IPS-NIHi11 (cell line): ENCODE results near the gene IFFO2.

Experiments used
- DNase-seq: peaks from one replicate; pipeline ENCODE4 v3.0.0; 2012; ENCODE audit warnings: mixed read lengths, low spot score

The IFFO2 gene

DNA sequence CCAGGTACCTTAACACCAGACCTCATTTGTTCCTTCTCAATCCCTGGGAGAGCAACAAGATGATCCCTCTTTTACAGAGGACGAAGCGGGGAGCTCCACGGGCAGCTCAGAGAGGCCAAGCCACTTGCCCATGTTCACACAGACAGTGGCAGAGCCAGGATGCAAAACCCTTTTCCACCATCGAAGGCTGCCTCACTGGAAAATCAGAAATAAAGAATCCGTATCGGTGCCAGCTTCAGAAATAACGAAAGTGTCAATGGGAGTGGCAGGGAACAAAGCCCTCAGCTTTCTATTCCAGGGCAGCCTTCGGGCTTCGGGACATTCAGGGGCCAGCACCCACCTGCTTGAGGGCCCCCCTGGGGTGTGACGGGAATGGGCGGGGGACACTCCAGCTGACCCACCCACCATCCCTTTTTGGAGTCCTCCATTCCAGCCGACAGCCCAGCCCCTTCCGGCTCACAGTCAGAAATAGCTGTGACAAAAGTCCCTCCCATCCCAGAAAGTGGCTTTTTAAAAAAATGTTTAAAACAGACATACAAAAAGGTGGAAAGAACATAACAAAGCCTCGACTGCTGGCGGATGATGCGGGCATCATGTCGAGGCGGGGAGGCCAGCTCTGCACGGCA lies 6.0 kb downstream of the IFFO2 start:
- DNase-seq: no peak

DNA sequence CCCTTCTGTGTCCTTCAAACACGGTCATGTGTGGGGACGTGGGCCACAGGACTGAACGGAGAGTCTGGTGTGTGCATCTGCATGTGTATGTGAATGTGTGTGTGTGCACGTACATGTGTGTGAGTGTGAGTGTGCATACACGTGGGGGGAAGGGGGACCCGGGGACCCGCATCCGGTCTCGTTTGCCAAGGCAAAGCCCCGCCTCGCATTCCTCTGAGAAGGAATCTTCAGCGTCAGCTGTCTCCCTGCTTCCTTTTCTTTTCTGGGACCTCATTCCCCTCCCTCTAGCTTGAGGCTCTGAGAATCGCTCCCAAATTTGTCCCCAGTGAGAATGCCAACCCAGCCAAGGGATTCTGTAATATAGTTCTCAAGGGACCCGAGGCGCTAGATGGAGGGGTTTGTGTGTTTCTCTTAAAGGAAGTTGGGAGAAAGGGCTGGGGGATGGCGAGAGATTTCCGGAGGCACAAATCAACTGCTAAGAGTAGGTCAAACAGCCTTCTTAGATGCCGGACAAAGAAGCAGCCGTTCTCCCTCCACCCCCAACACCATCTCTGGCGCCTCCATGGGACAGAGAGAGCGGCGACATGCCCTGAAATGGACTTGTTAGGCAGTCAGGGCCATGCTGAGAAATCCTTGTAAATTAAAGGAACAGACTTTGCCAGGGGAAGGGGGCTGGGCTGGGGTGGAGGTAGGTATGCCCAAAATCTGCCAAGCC lies 6.6 kb downstream of the IFFO2 start:
- DNase-seq: peak; percentile 50

DNA sequence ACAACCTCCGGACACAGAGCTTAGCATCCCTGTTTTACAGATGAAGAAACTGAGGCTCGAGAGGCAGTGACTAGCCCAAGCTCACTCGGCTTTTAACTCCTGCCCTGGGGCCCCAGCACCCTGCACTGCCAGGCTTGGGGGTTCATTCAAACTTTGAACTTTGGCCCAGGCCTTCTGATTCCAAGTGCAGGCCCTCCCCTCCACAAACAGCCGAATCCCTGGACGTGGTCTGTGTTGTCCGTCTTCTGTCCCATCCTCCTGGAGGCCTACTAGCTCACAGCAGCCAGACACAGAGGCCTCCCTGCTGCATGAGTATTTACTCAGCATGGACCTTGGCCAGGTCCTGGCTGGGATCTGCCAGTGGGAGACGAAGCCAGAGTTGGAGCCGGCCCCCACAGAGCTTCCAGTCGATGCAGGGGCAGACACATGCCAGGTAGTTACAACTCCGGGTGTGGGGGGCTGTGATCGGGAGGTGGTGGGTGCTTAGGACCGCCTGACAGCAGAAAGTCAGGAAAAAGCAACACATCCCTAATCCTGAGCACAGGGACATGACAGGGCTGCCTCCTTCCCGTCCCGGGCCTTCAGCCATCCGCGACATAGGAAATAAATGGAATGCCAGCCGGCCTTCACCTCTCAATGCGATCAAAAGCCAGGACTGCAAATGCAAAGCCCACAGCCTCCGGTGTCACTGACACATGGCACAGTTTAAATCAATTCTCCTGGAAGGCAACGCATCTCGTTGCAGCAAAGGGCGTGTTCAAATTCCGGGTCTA lies 7.4 kb downstream of the IFFO2 start:
- no peak for DNase-seq

DNA sequence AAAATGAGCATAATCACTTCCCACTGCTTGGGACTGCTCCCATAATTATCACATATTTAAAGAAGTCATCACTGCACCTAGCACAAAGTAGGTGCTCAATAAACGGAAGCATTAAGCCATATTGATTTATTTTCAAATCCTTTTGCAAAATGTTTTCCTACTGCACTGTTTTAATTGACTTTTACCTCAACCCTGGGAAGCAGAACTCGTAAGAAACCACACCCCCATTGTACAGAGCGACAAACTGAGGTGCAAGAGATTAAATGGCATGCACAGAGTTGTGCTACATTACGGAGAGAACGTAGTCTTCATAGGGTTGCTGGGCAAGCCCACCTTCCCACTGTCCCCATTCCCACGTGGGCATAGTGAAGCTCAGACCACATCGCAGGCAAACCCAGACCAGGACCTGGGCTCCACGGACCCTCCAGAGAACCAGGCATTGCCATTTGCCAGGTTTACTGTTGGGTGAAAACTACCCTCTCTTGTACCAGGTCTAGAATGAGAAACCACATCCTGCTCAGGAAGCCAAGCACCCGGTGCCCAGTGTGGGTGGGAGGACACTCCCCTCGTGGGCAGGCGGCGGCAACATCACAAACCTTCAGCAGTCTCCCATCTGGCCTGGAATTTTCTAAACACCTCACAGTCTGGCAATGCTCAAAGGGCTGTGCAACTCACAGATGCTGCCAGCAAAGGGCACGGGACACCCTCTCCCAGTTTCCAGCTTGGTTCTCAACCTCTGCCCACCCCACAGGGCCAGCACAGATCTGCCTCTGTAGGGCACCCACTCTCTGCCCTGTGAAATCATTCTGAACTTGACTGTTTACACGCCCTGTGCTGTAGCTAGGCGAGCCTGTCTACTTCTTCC lies 8.2 kb downstream of the IFFO2 start:
- DNase-seq: no peak

DNA sequence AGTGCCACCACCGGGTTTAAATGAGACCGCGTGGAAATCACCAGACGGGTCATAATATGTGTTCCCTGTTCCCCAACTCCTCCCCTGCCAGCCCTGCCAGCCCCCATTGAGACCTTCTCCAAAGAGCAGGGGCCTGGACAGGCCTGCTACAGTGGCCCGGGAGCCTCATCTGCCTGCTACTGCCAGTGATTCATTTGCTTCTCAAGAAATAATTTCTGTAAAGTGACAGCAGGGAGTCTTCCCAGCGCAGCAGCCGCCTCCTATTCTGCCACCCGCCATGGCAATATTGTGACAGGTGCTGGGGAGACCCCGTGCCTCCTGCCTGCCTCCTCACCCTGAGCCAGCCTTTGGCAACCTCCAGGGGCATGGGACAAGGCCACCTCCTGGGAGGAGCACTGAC lies 8.9 kb downstream of the IFFO2 start:
- no peak for DNase-seq

DNA sequence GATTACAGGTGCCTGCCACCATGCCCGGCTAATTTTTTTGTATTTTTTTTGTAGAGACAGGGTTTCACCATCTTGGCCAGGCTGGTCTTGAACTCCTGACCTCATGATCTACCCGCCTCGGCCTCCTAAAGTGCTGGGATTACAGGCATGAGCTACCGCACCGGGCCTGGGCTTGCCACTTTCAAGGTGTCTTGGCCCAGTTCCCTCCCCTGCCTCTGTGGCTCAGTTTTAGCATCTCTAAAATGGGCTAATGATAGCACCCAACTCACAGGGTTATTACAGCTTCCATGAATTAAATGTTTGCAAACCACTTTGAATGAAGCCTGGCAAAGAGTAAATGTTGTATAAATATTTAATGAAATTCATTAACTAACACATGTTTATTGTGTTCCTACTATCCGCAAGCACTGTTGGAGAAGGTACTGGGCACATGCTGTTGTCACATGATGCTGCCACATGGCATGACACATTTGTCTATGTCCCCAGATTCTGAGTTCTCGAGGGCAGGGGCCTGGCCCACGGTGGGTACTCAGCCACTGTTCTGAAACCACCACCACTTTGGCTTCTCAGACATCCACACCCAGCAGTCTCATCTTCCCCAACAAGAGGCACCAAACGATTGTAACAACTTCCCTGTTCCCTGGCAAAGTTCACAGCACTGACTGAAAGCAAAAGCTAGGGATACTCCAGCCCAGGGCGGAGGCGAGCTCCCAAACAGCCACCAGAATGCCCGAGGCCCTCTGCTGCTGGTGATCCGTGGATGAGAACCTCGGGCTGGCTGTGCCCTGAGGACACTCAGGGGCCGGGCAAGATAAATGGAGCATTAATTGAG lies 9.7 kb downstream of the IFFO2 start:
- no peak for DNase-seq

DNA sequence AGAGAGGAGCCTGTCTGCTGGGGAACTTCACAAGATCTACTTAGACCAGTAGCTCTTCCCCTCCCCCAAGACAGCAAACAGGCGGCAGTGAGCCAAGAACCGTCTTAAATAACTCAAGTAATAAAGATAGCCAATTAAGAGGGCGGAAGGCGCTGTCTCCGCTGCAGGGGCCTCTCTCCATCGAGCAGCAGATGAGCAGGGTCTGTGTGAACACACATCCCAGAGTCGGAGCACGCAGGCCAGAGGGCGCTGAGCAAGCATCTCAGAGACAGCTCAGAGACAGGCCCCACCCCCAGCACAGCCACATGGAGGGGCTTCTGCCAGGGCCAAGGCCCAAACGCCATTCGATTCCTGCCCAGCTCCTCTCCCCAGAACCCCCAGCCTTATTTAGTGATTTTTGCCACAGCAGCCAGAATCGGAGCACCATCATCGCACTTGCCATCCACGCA lies 11.1 kb downstream of the IFFO2 start:
- DNase-seq: peak; percentile 43

DNA sequence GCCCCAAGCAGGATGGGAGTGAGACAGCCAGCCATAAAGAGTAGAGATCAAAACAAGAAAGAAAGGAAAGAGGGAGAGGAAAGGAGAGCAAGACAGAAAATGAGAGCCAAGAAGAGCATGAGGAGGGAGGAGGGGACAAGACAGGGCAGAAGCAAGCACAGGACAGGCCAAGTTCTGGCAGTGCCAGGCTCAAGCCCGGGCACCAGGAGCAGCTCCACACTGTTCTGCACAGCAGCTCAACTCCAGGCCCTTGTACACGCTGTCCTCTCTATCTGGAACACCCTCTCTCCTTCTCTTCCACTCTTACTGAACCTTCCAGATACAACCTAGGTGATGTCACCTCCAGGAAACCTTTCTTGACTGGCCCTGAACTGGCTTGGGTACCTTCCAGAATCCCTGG lies 11.7 kb downstream of the IFFO2 start:
- DNase-seq: no peak

DNA sequence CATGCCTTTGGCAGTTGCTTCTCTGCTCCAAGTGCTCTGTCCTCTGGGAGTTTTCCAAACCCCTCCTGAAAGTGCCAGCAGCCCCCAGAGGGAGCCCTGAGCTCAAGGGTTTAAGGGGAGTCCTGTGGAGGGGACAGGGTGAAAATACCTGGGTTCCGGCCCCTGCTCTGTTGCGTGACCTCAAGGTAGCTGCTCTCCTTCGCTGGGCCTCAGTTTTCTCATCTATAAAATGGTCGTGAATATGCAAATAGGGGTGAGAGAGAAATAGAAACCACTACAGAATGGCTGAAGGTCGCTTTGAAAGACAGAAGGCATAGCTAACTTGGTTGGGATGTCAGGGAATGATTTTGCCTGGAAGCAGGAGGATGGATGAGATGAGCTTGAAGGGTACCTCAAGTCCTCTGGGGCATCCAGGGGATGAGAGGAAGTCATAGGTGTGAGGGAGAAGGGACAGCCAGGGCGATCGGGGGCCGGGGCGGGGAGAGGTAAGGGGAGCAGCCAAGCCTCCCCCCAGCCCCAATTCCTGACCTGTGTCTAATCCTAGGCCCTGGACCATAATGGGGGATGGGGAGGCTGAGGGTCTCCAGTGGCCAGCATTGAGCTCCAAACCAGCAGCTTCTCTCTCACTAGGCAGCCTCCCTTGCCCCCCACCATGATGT lies 12.4 kb downstream of the IFFO2 start:
- DNase-seq: no peak

DNA sequence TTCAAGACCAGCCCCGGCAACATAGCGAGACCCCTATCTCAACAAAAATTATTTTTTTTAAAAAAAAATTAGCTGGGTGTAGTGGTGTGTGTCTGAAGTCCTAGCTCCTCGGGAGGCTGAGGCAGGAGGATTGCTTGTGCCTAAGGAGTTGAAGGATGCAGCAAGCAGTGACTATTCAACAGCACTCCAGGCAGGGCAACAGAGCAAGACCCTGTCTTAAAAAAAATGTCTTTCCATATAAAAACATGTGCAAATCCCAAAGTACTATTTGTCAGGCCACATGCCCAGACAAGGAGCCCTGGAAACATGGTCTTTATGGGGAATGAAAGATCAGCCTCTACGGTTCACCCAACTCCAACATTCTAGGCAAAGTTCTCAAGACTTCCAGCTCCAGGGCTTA lies 13.3 kb downstream of the IFFO2 start:
- no peak for DNase-seq

DNA sequence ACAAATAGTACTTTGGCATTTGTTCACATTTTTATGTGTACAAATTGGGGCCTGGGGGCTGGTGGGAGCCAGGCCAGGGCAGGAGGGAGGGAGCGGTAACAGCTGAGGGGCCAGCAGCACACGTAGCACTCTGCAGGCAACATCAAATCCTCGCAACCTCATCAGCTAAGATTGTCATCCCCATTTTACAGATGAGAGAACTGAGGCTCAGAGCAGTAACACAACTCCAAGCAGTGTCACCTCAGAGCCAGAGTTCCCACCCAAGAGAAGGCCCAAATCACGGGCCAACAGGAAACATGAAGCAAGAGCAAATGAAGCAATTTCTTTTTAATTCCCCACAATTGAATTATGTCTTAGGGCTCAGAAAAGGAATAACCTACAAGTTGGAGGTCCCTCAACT lies 14.1 kb downstream of the IFFO2 start:
- DNase-seq: no peak

DNA sequence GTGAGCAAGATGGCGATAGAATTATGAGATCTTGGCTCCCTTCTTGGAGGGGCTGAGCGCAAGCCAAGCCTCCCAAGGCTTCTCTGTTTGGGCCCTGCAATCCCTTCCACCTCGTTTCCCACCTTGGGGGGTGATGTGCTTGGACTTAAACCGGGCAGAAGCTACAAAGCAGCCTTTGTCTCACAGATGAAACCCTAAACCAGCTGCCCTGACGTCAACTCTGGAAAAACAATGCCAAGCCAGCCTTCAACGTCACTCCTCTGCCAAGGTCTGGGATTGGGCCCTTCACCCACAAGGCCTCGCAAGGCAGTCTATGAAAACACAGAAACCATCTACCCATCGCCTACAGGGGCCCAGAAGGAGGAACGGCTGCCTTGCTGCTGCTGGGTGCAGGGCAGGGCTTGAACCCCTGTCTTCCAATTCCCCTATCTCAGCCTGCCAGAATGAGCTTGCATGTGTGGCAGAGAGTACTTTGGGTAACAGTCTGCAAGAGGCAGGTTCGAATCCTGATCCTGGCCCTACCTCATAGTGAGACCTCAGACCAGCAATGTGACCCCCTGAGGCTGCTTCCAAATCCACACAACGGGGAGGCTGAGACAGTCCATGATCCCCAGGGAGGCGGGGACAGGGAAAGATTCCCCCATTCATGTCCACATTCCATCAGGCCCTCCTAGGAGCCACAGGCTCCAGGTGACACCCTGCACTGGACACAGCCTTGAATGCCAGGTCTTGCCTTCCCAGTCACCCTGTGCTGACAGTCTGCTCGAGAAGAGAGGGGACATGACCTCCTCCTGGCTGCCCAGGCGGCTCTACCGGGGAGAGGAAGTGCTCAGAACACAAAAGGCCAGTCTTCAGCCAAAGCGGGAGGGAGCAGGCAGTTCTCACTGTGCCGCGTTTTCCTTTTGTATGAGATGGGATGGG lies 15.0 kb downstream of the IFFO2 start:
- DNase-seq: peak; percentile 76

DNA sequence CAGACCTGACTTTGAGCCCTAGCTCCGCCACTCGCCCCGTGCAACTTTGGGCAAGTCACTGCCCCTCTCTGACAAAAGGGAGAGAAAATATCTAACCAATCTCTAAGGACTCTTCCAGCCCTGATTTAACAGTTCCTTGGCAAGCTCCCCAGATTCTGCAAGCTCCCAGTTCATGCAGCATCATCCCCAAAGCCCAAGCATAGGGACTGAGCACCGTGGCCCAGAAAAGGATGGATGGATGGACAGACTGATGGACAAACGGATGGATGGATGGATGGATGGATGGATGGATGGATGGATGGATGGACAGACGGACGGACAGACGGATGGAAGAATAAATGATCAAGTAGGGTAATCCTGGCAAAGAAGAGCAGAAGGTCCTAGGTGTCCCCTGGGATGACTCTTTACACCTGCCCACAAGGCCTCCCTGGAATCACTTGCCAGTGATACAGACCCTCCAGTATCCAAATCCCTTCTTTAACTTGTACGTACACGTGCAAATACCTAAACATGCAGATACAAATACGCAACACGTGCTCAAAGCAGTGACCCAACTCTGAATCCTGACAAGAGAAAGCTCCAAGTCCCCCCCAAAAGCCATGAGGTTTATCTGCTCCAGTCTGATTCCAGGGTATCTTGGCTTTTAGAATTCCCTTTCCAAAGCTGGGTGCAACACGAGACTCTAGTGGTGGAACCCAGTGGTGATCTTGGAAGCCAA lies 16.0 kb downstream of the IFFO2 start:
- DNase-seq: no peak

DNA sequence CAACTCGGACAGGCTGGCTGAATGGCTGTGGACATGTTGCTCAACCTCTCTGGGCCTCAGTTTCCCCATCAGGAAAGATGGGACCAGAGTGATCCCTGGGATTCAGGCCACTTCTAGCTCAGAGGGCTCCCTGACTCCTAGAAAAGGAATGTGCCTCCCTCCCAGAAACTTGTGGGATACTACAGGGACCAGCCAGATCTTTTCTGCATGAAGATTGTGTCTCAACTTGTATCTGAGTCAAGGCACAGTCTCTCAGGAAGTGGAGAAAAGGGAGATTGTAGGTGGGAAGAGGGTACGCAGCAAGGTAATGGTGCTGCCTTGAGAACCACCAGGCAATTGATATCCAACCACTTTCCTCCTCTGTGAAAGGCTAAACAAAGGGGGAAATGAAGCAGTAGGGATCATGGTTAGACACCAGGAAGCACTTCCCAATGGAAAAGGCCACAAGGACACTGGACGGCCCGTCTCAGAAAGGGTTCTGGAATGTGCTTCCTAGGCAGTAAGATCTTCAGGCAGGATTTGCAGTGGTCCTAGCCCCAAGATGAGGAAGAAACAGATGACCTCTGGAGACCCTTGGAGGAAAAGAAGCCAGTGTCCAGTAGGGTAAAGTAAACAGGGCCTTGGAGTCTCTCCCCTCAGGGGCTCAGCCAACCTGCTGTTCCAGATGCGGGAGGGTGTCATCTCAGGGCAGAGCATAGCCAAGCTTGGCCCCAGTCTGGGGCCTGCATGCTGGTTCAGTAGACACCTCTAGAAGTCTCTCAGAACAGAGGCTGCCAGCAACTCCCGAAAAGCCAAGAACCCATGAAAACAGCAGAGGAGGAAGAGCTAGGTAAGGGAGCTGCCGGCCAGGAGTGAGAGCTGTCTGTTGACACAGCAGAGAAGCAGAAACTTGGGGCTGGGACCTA lies 16.8 kb downstream of the IFFO2 start:
- no peak for DNase-seq

DNA sequence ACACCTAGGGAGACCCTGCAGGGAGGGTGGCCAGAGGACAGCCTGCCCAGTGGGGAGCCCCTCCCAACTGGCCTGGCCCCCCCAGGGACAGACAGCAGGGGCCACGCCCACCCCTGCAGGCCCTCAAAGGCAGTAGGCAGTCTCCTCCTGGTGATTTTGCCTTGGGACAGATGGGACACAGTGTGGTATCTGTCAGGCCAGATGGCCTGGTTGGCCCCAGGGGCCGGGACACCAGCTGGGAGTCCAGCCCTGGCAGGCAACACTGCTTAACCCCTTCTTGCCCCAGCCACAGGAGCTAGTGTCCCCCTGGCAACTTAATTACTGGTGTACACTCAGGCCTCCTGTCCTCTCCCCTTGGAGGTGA lies 17.8 kb downstream of the IFFO2 start:
- no peak for DNase-seq

DNA sequence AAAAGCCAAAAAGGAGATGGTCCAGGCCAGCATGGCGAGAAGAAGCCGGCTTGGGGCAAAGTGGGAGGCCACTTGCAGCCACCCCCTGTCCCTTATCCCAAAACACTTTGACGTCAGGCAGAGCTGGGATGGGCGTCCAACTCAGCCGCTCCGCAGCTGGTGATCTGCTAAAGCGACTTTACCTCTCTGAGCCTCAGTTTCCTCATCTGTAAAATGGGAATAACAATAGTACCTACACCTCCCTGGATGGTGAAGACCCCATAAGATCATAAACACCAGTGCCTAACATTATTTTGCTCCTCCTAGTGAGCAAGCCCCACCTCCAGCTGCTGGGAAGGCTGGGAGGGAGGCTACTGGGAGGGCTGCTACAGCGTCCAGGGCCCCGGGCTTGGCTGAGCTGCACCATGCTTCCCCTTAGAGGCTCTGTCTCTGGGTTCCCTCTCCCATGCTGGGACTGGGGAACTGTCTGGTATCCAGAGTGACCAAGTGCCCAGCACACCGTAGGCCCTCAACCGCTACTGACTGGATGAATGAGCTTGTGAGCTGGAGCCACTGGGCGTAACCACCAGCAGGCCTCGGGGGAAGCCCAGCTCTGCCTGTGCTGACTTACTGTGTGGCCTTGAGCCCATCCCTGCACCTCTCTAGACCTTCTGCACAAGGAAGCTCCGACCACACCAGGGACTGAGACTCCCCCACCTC lies 18.3 kb downstream of the IFFO2 start:
- no peak for DNase-seq

DNA sequence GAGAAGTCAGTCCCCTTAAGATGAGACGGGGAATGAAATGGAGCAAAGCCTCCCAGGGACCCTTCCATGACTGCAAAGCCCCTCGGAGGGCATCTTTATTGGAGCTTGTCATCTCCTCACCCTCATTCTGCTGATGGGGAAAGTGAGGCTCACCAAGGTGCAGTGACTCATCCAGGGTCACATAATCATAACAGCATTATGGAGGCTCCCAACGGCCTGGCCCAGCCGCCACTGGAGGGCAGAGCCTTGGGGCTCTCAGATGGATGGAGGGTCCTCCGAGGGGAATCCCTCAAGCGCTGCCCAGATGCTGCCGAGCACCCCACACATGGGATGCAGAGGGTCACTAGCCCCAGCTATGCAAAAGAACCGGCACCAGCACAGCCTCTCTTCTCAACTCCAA lies 18.9 kb downstream of the IFFO2 start:
- DNase-seq: no peak
